IPS-20b (cell line): ENCODE data around the gene MB21D2.
"Not testable (repeated sequence)": the region's sequence is repeated elsewhere in the genome, so short reads cannot be mapped to it uniquely, and the experiment has no call there.

Experiments used
- H3K27ac ChIP-seq: one replicate; pipeline ENCODE4 v1.5.1; 2013; ENCODE audit warnings: low read length
- H3K27me3 ChIP-seq: 2 replicates; pipeline ENCODE4 v1.6.1; 2013; ENCODE audit warnings: mild to moderate bottlenecking, low read length, inconsistent platforms; ENCODE audit not compliant: insufficient read depth
- H3K36me3 ChIP-seq: 2 replicates; pipeline ENCODE4 v1.6.1; 2013; ENCODE audit warnings: low read depth, mild to moderate bottlenecking, inconsistent platforms, low read length, moderate library complexity; ENCODE audit not compliant: insufficient read depth
- H3K4me1 ChIP-seq: 2 replicates; pipeline ENCODE4 v1.6.1; 2013; ENCODE audit warnings: mild to moderate bottlenecking, control low read depth, inconsistent platforms, low read length, moderate library complexity; ENCODE audit not compliant: insufficient read depth
- H3K4me3 ChIP-seq: 2 replicates; pipeline ENCODE4 v1.5.1; 2013; ENCODE audit warnings: mild to moderate bottlenecking, low read length, inconsistent platforms
- H3K9ac ChIP-seq: 2 replicates; pipeline ENCODE4 v1.6.1; 2013; ENCODE audit warnings: low read depth, mild to moderate bottlenecking, inconsistent platforms, low read length, moderate library complexity
- H3K9me3 ChIP-seq: 2 replicates; pipeline ENCODE4 v1.6.1; 2013; ENCODE audit warnings: mild to moderate bottlenecking, low read depth, low read length, inconsistent platforms; ENCODE audit not compliant: insufficient read depth

Gene MB21D2

GRCh38 chr3:192866804-192867203 lies 50.9 kb downstream of the MB21D2 start:
- no peaks in the 10 kb centered on the region for H3K36me3 ChIP-seq
- no peak overlapping the region for H3K9ac ChIP-seq
- H3K4me3 ChIP-seq = no peak overlapping the region
- no peaks in the 10 kb centered on the region for H3K9me3 ChIP-seq
- H3K4me1 ChIP-seq = peaks cover 23% of the 10 kb centered on the region
- no peaks in the 10 kb centered on the region for H3K27me3 ChIP-seq
- H3K27ac ChIP-seq = no peak overlapping the region

GRCh38 chr3:192864941-192865340 lies 52.7 kb downstream of the MB21D2 start:
- H3K27me3 ChIP-seq = no peaks in the 10 kb centered on the region
- H3K36me3 ChIP-seq = no peaks in the 10 kb centered on the region
- H3K27ac ChIP-seq = no peak overlapping the region
- H3K9ac ChIP-seq = no peak overlapping the region
- H3K9me3 ChIP-seq = no peaks in the 10 kb centered on the region
- no peak overlapping the region for H3K4me3 ChIP-seq
- H3K4me1 ChIP-seq = peaks cover 28% of the 10 kb centered on the region

GRCh38 chr3:192863091-192863420 lies 54.6 kb downstream of the MB21D2 start:
- H3K36me3 ChIP-seq = no peaks in the 10 kb centered on the region
- H3K4me3 ChIP-seq = no peak overlapping the region
- no peaks in the 10 kb centered on the region for H3K27me3 ChIP-seq
- no peak overlapping the region for H3K27ac ChIP-seq
- no peak overlapping the region for H3K9ac ChIP-seq
- peaks cover 17% of the 10 kb centered on the region for H3K4me1 ChIP-seq
- H3K9me3 ChIP-seq = no peaks in the 10 kb centered on the region

- H3K36me3 ChIP-seq = no peaks in the 10 kb centered on the region
Observed at GRCh38 chr3:192862408-192863090, 55.1 kb downstream of the MB21D2 start.

GRCh38 chr3:192861972-192862371 lies 55.7 kb downstream of the MB21D2 start:
- no peaks in the 10 kb centered on the region for H3K27me3 ChIP-seq
- peaks cover 11% of the 10 kb centered on the region for H3K4me1 ChIP-seq
- H3K36me3 ChIP-seq = no peaks in the 10 kb centered on the region
- H3K9me3 ChIP-seq = no peaks in the 10 kb centered on the region
- H3K4me3 ChIP-seq = no peak overlapping the region
- H3K27ac ChIP-seq = no peak overlapping the region
- no peak overlapping the region for H3K9ac ChIP-seq

More at GRCh38 chr3:192862408-192863090, 55.1 kb downstream of the MB21D2 start:
- Histone ChIP-seq H3K9me3 (no peaks in the 10 kb centered on the region), H3K9ac (no peak overlapping the region), H3K4me1 (peaks cover 15% of the 10 kb centered on the region), H3K27me3 (no peaks in the 10 kb centered on the region), H3K4me3 (no peak overlapping the region), H3K27ac (no peak overlapping the region)

- no peaks in the 10 kb centered on the region for H3K9me3 ChIP-seq
- no peak overlapping the region for H3K27ac ChIP-seq
- H3K4me1 ChIP-seq = peaks cover 5% of the 10 kb centered on the region; the same call in 1 of the 2 replicates
- no peaks in the 10 kb centered on the region for H3K27me3 ChIP-seq
- H3K36me3 ChIP-seq = no peaks in the 10 kb centered on the region
- H3K9ac ChIP-seq = no peak overlapping the region
- no peak overlapping the region for H3K4me3 ChIP-seq
Observed at GRCh38 chr3:192860454-192860853, 57.2 kb downstream of the MB21D2 start.

GRCh38 chr3:192858849-192859585 lies 58.6 kb downstream of the MB21D2 start:
- Histone ChIP-seq H3K27me3 (no peaks in the 10 kb centered on the region), H3K4me1 (peaks cover 5% of the 10 kb centered on the region; the same call in 1 of the 2 replicates), H3K9ac (no peak overlapping the region), H3K4me3 (no peak overlapping the region), H3K27ac (no peak overlapping the region), H3K36me3 (no peaks in the 10 kb centered on the region), H3K9me3 (no peaks in the 10 kb centered on the region)

- H3K4me3 ChIP-seq = no peak overlapping the region
- H3K9ac ChIP-seq = no peak overlapping the region
- H3K9me3 ChIP-seq = no peaks in the 10 kb centered on the region
- no peaks in the 10 kb centered on the region for H3K36me3 ChIP-seq
- no peak overlapping the region for H3K27ac ChIP-seq
- H3K27me3 ChIP-seq = no peaks in the 10 kb centered on the region
- H3K4me1 ChIP-seq = peaks cover 13% of the 10 kb centered on the region; the same call in 1 of the 2 replicates
Observed at GRCh38 chr3:192857260-192857661, 60.4 kb downstream of the MB21D2 start.

GRCh38 chr3:192855434-192855833 lies 62.2 kb downstream of the MB21D2 start:
- H3K4me1 ChIP-seq = peaks cover 8% of the 10 kb centered on the region; the same call in 1 of the 2 replicates
- no peaks in the 10 kb centered on the region for H3K9me3 ChIP-seq
- H3K36me3 ChIP-seq = no peaks in the 10 kb centered on the region
- no peak overlapping the region for H3K9ac ChIP-seq
- no peak overlapping the region for H3K27ac ChIP-seq
- H3K27me3 ChIP-seq = no peaks in the 10 kb centered on the region
- H3K4me3 ChIP-seq = no peak overlapping the region

- no peaks in the 10 kb centered on the region for H3K36me3 ChIP-seq
- peaks cover 8% of the 10 kb centered on the region; the same call in 1 of the 2 replicates for H3K4me1 ChIP-seq
- no peaks in the 10 kb centered on the region for H3K9me3 ChIP-seq
- no peak overlapping the region for H3K27ac ChIP-seq
- H3K4me3 ChIP-seq = no peak overlapping the region
- H3K9ac ChIP-seq = no peak overlapping the region
- no peaks in the 10 kb centered on the region for H3K27me3 ChIP-seq
Observed at GRCh38 chr3:192851821-192852372, 65.8 kb downstream of the MB21D2 start.

GRCh38 chr3:192850451-192850981 lies 67.1 kb downstream of the MB21D2 start:
- no peak overlapping the region for H3K27ac ChIP-seq
- no peak overlapping the region for H3K4me3 ChIP-seq
- peaks cover 8% of the 10 kb centered on the region; the same call in 1 of the 2 replicates for H3K4me1 ChIP-seq
- H3K9ac ChIP-seq = no peak overlapping the region
- H3K36me3 ChIP-seq = no peaks in the 10 kb centered on the region
- H3K27me3 ChIP-seq = no peaks in the 10 kb centered on the region
- no peaks in the 10 kb centered on the region for H3K9me3 ChIP-seq

GRCh38 chr3:192849821-192850220 lies 67.8 kb downstream of the MB21D2 start:
- not testable (repeated sequence) for H3K4me1 ChIP-seq, H3K4me3 ChIP-seq, H3K9me3 ChIP-seq, H3K9ac ChIP-seq, H3K27ac ChIP-seq, H3K27me3 ChIP-seq, H3K36me3 ChIP-seq
